HG03108 (cell line): ENCODE results near the gene SCN10A.
A peak's percentile ranks its signal among the peaks of the same experiment; 100 is the strongest.

ENCODE experiments used
- ATAC-seq: cut with Tn5 transposase; IDR thresholded peaks from one replicate; pipeline ENCODE4 v1.9.1; 2021; ENCODE audit warnings: moderate library complexity; ENCODE audit not compliant: unreplicated experiment

SCN10A gene

GRCh38 chr3:38655708-38656300, 160.2 kb downstream of the SCN10A start:
- ATAC-seq, result no peak

GRCh38 chr3:38653685-38654537, 162.1 kb downstream of the SCN10A start:
- ATAC-seq, result no peak

GRCh38 chr3:38652934-38653333, 163.1 kb downstream of the SCN10A start:
- ATAC-seq, result no peak

- peak; percentile 56 for ATAC-seq
Observed at GRCh38 chr3:38651153-38651789, 164.7 kb downstream of the SCN10A start.

GRCh38 chr3:38650248-38650951, 165.6 kb downstream of the SCN10A start:
- no peak for ATAC-seq

GRCh38 chr3:38649500-38650247, 166.3 kb downstream of the SCN10A start, which contains the start of gene SCN5A:
Gene SCN5A, minus strand, starts transcription at chr3:38649687. Its CDS starts 16,380 bp downstream, at chr3:38633307.
- ATAC-seq, result no peak

GRCh38 chr3:38648659-38649499, 167.1 kb downstream of the SCN10A start:
- no peak for ATAC-seq

- no peak for ATAC-seq
Observed at GRCh38 chr3:38648024-38648658, 167.9 kb downstream of the SCN10A start.

GRCh38 chr3:38647217-38647970, 168.6 kb downstream of the SCN10A start:
- no peak for ATAC-seq
